ENCODE data around the gene OFD1.

OFD1 gene

DNA sequence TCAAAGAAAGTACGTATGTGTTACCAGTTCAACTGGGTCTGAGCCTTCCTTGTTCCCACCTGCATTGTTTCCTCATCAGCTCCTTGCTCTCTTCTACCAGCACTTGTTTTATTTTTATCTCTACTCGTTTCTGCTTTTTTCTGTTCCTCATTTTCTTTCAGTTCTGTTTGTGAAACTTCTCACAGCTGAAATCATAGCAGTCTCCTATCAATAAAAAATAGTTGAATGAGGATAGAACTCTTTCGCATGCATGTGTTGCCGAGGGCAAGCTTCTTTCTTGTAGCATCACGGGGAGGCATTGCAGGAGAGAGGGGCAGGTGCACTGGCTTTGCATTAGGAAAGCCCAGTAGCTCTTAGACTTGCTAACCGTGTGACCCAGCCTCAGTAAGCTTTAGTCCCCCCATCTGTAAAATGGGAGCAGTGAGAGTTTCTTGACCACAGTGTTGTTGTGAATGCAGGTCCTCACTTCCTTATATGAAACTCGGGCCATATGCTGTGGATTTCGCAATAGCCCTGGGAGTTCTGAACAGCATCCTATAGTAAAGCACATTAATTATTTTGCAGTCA, 24.7 kb downstream of the OFD1 start:
- TF ChIP-seq, protein P1, sequence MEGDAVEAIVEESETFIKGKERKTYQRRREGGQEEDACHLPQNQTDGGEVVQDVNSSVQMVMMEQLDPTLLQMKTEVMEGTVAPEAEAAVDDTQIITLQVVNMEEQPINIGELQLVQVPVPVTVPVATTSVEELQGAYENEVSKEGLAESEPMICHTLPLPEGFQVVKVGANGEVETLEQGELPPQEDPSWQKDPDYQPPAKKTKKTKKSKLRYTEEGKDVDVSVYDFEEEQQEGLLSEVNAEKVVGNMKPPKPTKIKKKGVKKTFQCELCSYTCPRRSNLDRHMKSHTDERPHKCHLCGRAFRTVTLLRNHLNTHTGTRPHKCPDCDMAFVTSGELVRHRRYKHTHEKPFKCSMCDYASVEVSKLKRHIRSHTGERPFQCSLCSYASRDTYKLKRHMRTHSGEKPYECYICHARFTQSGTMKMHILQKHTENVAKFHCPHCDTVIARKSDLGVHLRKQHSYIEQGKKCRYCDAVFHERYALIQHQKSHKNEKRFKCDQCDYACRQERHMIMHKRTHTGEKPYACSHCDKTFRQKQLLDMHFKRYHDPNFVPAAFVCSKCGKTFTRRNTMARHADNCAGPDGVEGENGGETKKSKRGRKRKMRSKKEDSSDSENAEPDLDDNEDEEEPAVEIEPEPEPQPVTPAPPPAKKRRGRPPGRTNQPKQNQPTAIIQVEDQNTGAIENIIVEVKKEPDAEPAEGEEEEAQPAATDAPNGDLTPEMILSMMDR (IDR thresholded peaks at IDR 0.05; ENCODE audit: low read depth, low read length) = no peak
- H3K4me3 ChIP-seq (ENCODE audit: low read depth, low read length) = no peak overlapping the region
- DNase-seq (ENCODE audit: low read depth, low spot score) = no peak
- in situ Hi-C loops (cut with HindIII; ENCODE audit: low sequenced_read_pairs) = no loop called here

DNA sequence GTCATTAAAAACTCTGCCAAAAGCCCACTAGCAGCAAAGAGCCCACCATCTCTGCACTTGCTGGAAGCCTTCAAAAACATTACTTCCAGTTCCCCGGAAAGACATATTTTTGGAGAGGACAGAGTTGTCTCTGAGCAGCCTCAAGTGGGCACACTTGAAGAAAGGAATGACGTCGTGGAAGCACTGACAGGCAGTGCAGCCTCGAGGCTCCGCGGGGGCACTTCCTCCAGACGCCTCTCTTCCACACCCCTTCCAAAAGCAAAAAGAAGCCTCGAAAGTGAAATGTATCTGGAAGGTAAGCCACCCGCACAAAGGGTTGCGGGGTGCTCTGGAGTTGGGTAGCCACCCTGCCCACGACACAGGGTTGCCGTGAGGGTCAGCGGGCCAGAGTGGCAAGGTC, 25.9 kb downstream of the OFD1 start:
- no peak for DNase-seq (ENCODE audit: low read depth, low spot score)
- TF ChIP-seq, protein P1 (IDR thresholded peaks at IDR 0.05; ENCODE audit: low read depth, low read length) = no peak
- no peak overlapping the region for H3K4me3 ChIP-seq (ENCODE audit: low read depth, low read length)
- in situ Hi-C loops (cut with HindIII; ENCODE audit: low sequenced_read_pairs) = no loop called here

DNA sequence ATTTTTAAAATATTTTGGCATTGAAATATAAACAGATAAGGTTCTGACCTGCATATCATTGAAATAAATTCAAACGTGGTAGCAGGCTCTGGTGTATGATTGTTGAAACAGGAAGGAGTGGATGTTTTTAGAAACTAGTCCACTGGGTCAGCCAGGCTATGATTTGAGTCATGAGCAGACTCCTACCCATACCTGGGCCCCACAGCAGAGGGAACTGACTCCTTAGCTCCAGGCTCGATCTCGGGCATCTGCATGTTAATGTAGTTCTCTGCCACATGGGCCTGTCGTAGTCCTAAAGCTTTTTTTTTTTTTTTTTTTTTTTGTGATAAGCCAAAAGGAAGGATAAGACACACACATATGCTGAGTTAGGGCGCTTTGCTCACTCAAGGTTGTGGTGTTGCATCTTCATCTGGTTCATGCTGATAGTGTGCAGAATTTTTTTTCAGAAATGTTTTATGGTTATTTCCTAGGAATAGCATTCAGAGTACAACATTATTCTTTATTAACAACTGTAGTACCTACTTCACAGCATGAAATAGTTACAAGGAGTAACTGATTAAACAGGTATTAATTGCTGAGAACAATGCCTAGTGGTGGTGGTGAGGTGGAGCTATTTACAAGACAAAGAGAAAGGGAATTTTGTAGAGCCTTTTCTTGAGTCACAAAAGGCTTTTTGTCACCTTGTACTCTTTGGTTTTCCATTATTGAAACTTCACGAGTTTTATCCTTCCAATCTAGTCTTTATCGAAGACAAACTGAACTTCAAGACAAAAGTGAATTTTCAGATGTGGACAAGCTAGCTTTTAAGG, 27.3 kb downstream of the OFD1 start:
- DNase-seq (ENCODE audit: low read depth, low spot score) = no peak
- in situ Hi-C loops (cut with HindIII; ENCODE audit: low sequenced_read_pairs) = no loop called here
- TF ChIP-seq, protein P1 (IDR thresholded peaks at IDR 0.05; ENCODE audit: low read depth, low read length) = no peak
- no peak overlapping the region for H3K4me3 ChIP-seq (ENCODE audit: low read depth, low read length)

DNA sequence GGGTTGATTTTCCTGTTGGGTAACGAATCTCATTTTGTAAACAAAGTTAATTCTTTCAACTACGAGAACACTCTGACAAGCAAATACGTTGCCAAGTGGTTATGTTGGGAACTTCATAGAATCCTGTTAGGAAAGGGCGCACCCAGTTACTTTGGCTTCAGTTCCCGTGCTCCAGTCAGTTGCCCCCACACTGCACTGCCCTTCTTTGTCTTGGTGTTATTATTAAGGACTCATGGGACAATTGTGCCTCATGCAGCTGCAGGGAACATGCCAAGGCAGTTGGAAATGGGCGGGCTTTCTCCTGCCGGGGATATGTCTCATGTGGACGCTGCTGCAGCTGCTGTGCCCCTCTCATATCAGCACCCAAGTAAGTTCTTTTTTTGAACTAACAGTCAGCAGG, 28.9 kb downstream of the OFD1 start:
- no peak overlapping the region for H3K4me3 ChIP-seq (ENCODE audit: low read depth, low read length)
- DNase-seq (ENCODE audit: low read depth, low spot score) = no peak
- in situ Hi-C loops (cut with HindIII; ENCODE audit: low sequenced_read_pairs) = no loop called here
- TF ChIP-seq, protein P1 (IDR thresholded peaks at IDR 0.05; ENCODE audit: low read depth, low read length) = no peak

DNA sequence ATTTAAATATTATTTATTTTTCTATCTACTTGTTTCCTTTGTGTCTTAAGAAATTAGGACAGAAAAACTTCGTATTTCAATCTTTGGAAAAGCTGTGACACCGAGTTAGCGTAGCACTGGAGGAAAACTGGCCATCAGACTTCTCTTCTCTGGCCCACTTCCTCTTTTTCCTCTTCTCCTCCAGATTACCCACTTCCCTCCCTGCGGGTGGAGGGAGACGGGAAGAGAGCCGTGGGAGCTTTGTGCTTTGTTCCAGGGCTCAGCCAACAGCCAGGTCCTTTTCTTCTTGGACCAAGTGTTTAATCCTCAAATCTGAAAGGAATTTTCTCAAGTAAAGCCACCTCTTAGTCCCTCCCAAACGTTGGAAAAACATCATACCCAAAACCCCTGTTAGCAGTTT, 29.7 kb downstream of the OFD1 start:
- TF ChIP-seq, protein P1 (IDR thresholded peaks at IDR 0.05; ENCODE audit: low read depth, low read length) = no peak
- in situ Hi-C loops (cut with HindIII; ENCODE audit: low sequenced_read_pairs) = no loop called here
- H3K4me3 ChIP-seq (ENCODE audit: low read depth, low read length) = no peak overlapping the region
- DNase-seq (ENCODE audit: low read depth, low spot score) = no peak

DNA sequence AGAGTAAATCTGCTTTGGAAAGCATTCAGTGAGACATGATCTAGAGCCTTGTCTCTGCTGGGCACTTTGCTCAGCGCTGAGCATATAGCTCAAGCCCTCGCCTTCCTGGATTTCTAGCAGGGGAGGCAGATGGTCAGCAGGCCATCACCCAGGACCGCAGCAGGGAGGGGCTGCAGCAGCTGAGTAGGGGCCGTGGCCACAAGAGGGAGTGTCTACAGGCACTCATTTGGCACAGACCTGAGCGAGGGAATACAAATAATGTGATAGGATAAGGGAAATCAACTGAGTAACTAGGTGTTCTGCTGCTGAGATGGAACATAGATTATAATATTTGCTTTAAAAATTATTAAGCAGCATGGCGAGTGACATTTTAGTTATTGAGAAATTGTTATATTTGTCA, 30.2 kb downstream of the OFD1 start:
- no peak overlapping the region for H3K4me3 ChIP-seq (ENCODE audit: low read depth, low read length)
- peak; percentile 10 for DNase-seq (ENCODE audit: low read depth, low spot score)
- TF ChIP-seq, protein P1 (IDR thresholded peaks at IDR 0.05; ENCODE audit: low read depth, low read length) = peak; percentile 52
- in situ Hi-C loops (cut with HindIII; ENCODE audit: low sequenced_read_pairs) = no loop called here

All from astrocyte of the spinal cord (primary cell).